CD4-positive, alpha-beta T cell (primary cell): ENCODE results near the gene KRT3. TPM values are rescaled to one million over a fixed set of nuclear protein-coding genes. Genes with fewer than 3 reads are reported as not detected.

ENCODE experiments used
- ATAC-seq: fragments of 200-7000 bp; cut with Tn5 transposase; one replicate; pipeline ENCODE4 v1.10.0; 2022; ENCODE audit warnings: mild to moderate bottlenecking; ENCODE audit not compliant: poor library complexity
- CTCF ChIA-PET: fragments of 350-600 bp; sonication (Branson Sonifier 250); formaldehyde crosslinking; loops from one replicate; lab custom pipeline; 2021; ENCODE audit warnings: antibody characterized with exemption, inconsistent platforms; lab: Charles Lee
- POLR2A ChIA-PET: fragments of 350-600 bp; sonication (Branson Sonifier 250); formaldehyde crosslinking; loops from one replicate; lab custom pipeline; 2021; ENCODE audit warnings: antibody characterized with exemption, inconsistent platforms; lab: Charles Lee
- DNase-seq, 14 experiments: peaks; one replicate each; pipeline ENCODE4 v3.0.0-alpha.2; 2013 to 2020; ENCODE audit warnings: mixed read lengths in 2 of 14
- H3K27ac ChIP-seq, 2 donors: one replicate each; pipeline versions ENCODE4 v1.5.1 to v1.7.0; 2013; ENCODE audit warnings: low read length in 2 of 2, low read depth in 1 of 2, mild to moderate bottlenecking in 1 of 2
- H3K27me3 ChIP-seq, 2 experiments: 1 replicate in 1 of 2; 2 replicates in 1 of 2; pipeline versions ENCODE4 v1.6.1 to v1.7.0; 2013; ENCODE audit warnings: low read length in 2 of 2, control low read depth in 1 of 2, mild to moderate bottlenecking in 1 of 2, moderate library complexity in 1 of 2; ENCODE audit not compliant: insufficient read depth in 2 of 2, control insufficient read depth in 1 of 2
- H3K36me3 ChIP-seq: one replicate; pipeline ENCODE4 v1.6.1; 2013; ENCODE audit warnings: low read length, control low read depth; ENCODE audit not compliant: insufficient read depth
- H3K4me1 ChIP-seq: one replicate; pipeline ENCODE4 v1.6.1; 2013; ENCODE audit warnings: low read length, control low read depth; ENCODE audit not compliant: insufficient read depth
- H3K4me3 ChIP-seq: one replicate; pipeline ENCODE4 v1.5.1; 2013; ENCODE audit warnings: mild to moderate bottlenecking, low read length, moderate library complexity
- H3K9me3 ChIP-seq, 2 experiments: 1 replicate in 1 of 2; 2 replicates in 1 of 2; pipeline versions ENCODE4 v1.6.1 to v1.7.0; 2013; ENCODE audit warnings: low read length in 2 of 2, mild to moderate bottlenecking in 2 of 2, control low read depth in 1 of 2, moderate library complexity in 1 of 2; ENCODE audit not compliant: control insufficient read depth in 1 of 2, insufficient read depth in 1 of 2
- H3K27ac Mint-ChIP-seq: one replicate; pipeline ENCODE4 v1.8.0; 2020; ENCODE audit warnings: mixed read lengths
- H3K27me3 Mint-ChIP-seq: one replicate; pipeline ENCODE4 v1.8.0; 2021; ENCODE audit warnings: mixed read lengths
- H3K36me3 Mint-ChIP-seq: one replicate; pipeline ENCODE4 v1.8.0; 2021; ENCODE audit warnings: low read depth, mixed read lengths
- H3K4me1 Mint-ChIP-seq: one replicate; pipeline ENCODE4 v1.8.0; 2021; ENCODE audit warnings: low read depth, mixed read lengths
- H3K4me3 Mint-ChIP-seq: one replicate; pipeline ENCODE4 v1.8.0; 2020; ENCODE audit warnings: mild to moderate bottlenecking, mixed read lengths
- H3K9me3 Mint-ChIP-seq: one replicate; pipeline ENCODE4 v1.8.0; 2020; ENCODE audit warnings: mixed read lengths
- CTCF ChIP-seq: fragments of 200-600 bp; IDR thresholded peaks from one replicate; pipeline ENCODE4 v1.8.0; 2022; ENCODE audit warnings: antibody characterized with exemption, mild to moderate bottlenecking
- intact Hi-C, 2 experiments: fragments of 100-400 bp; cut with DNase I in 1 of 2; cut with micrococcal nuclease in 1 of 2; formaldehyde crosslinking; loops; one replicate each; pipeline versions ENCODE4 v1.15.1 to v1.9.0; 2023 to 2025; cut with DNase I, micrococcal nuclease
- total RNA-seq, 174 experiments: library from RNA in 2 of 174; stranded (reverse) in 2 of 174; gene quantifications; one replicate each; pipeline ENCODE4 v1.2.3 and lab custom pipeline; 2021 to 2026

Gene KRT3
- total RNA-seq, 2 experiments from 2014 or later: not detected

- H3K27ac Mint-ChIP-seq: no peak overlapping the region
- H3K27me3 ChIP-seq: peaks cover 0 to 3% of the 10 kb centered on the region in 2 experiments
- intact Hi-C loops: no loop called here
- ChIA-PET CTCF (no interaction called here), POLR2A (no interaction called here)
- no peaks in the 10 kb centered on the region for H3K36me3 ChIP-seq
- ATAC-seq (no peak), DNase-seq (no peak)
- TF ChIP-seq CTCF: no peak
- no peak overlapping the region for H3K4me3 ChIP-seq
- H3K9me3 ChIP-seq: peaks cover 3 to 4% of the 10 kb centered on the region in 2 experiments
- H3K4me1 Mint-ChIP-seq: no peaks in the 10 kb centered on the region
- H3K27ac ChIP-seq: no peak overlapping the region
- H3K9me3 Mint-ChIP-seq: no peaks in the 10 kb centered on the region
- H3K27me3 Mint-ChIP-seq: peaks cover 4% of the 10 kb centered on the region
- H3K36me3 Mint-ChIP-seq: no peaks in the 10 kb centered on the region
- H3K4me1 ChIP-seq: no peaks in the 10 kb centered on the region
- H3K4me3 Mint-ChIP-seq: no peak overlapping the region
These were observed 29.4 kb downstream of the KRT3 start for GRCh38 chr12:52766351-52767019.

- H3K36me3 ChIP-seq: no peaks in the 10 kb centered on the region
These were observed 30.2 kb downstream of the KRT3 start for GRCh38 chr12:52765702-52766101.

GRCh38 chr12:52763991-52764390 is 31.9 kb downstream of the KRT3 start:
- ATAC-seq: no peak
- Histone ChIP-seq H3K36me3 (no peaks in the 10 kb centered on the region), H3K4me1 (no peaks in the 10 kb centered on the region), H3K9me3 (peaks cover 14% of the 10 kb centered on the region in 2 experiments), H3K4me3 (no peak overlapping the region), H3K27ac (no peak overlapping the region), H3K27me3 (peaks cover 0 to 3% of the 10 kb centered on the region in 2 experiments)
- no peak for DNase-seq
- no peak overlapping the region for H3K4me3 Mint-ChIP-seq
- CTCF ChIA-PET: interaction anchor here (1.1 kb wide), 1 partner anchor 12 kb away, joined by 4 read pairs; no protein-coding TSS in a partner anchor
- POLR2A ChIA-PET: no interaction called here
- H3K27ac Mint-ChIP-seq: no peak overlapping the region
- no peaks in the 10 kb centered on the region for H3K4me1 Mint-ChIP-seq
- H3K27me3 Mint-ChIP-seq: no peaks in the 10 kb centered on the region
- TF ChIP-seq CTCF: no peak
- H3K9me3 Mint-ChIP-seq: no peaks in the 10 kb centered on the region
- no peaks in the 10 kb centered on the region for H3K36me3 Mint-ChIP-seq
- intact Hi-C loops: no loop called here

More at GRCh38 chr12:52765702-52766101, 30.2 kb downstream of the KRT3 start:
- Mint-ChIP-seq H3K27ac (no peak overlapping the region), H3K4me1 (no peaks in the 10 kb centered on the region), H3K9me3 (no peaks in the 10 kb centered on the region), H3K27me3 (peaks cover 4% of the 10 kb centered on the region), H3K36me3 (no peaks in the 10 kb centered on the region), H3K4me3 (no peak overlapping the region)
- TF ChIP-seq CTCF: no peak
- ChIA-PET POLR2A (no interaction called here), CTCF (no interaction called here)
- no peak overlapping the region for H3K4me3 ChIP-seq
- H3K4me1 ChIP-seq: no peaks in the 10 kb centered on the region
- intact Hi-C loops: no loop called here
- DNase-seq: no peak
- peaks cover 0 to 3% of the 10 kb centered on the region in 2 experiments for H3K27me3 ChIP-seq
- peaks cover 4 to 9% of the 10 kb centered on the region in 2 experiments for H3K9me3 ChIP-seq
- no peak overlapping the region for H3K27ac ChIP-seq
- no peak for ATAC-seq
